GM21576 (cell line): ENCODE measurements around the gene ST6GALNAC5.
"Not testable (repeated sequence)": the region's sequence is repeated elsewhere in the genome, so short reads cannot be mapped to it uniquely, and the experiment has no call there.

Experiments
- ATAC-seq: cut with Tn5 transposase; IDR thresholded peaks from one replicate; pipeline ENCODE4 v1.9.1; 2021; ENCODE audit warnings: mild to moderate bottlenecking, moderate library complexity; ENCODE audit not compliant: unreplicated experiment

ST6GALNAC5 gene

GRCh38 chr1:76865696-76866286, 1.5 kb upstream of the ST6GALNAC5 start:
- ATAC-seq = no peak

- no peak for ATAC-seq
Observed at GRCh38 chr1:76866566-76866965, 714 bp upstream of the ST6GALNAC5 start.

DNA sequence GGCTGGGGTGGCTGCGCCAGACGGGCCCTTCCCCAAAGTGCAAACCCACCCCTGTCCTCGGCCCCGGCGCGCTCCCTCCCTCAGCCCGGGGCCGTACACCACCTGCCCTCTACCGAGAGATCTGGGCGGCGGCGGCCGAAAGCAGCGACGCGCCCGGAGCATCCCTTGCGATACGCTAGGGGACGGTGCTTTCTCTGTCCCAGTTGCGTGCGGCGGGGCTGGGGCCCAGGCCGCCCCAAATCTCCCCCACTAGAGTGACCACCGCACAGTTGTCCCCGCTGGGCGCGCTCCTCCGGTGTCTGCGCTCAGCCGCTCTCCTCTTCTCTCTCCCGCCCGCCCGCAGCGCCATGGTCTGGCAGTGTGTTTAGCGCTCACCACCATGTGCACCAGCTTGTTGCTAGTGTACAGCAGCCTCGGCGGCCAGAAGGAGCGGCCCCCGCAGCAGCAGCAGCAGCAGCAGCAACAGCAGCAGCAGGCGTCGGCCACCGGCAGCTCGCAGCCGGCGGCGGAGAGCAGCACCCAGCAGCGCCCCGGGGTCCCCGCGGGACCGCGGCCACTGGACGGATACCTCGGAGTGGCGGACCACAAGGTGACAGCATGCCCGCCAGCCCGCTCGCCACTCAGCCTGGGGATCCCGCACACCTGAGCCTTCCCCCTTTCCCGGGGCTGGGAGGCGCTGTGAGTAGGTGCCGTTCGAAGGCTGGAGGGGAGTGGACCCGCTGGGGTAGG, 1.0 kb downstream of the ST6GALNAC5 start:
- peak; percentile 54 for ATAC-seq

DNA sequence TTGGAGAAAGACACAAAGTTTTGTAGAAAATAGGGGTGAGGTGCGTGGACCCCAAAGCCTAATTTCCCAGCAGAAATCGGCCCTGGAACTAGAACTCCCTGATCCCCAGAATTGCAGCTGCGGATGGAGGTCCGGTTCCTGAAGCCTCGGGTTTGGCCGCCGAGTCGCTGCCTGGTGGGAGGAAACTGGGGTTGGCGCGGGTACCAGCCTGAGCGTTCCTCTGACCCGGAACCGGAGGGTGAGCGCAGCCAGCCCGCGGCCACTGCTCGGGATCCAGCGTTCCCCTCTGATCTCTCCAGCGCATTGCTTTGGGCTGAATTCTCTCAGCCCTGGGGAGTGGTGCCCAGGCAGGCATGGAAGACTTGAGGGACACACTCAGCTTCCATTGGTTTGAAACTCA, 1.6 kb downstream of the ST6GALNAC5 start:
- no peak for ATAC-seq

DNA sequence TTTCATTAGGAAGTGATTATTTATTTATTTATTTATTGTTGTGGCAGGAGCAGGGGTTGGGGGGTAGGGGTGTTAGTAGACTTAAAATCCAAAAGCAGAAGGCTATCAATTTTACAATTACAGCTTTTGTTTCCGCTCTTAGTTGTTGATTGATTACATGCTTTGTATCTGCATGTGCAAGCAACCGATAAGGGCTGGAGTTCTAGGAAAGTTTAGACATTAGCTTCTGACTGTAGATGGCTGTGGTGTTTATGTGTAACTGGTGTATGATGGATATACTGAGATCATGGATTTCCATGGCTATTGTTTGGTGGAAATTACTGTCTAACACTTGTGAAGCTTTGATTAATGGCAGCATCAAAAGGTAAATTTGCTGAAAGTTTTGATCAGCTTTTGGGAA, 2.8 kb downstream of the ST6GALNAC5 start:
- ATAC-seq = no peak

GRCh38 chr1:76871355-76871974, 4.2 kb downstream of the ST6GALNAC5 start:
- ATAC-seq = peak; percentile 96

GRCh38 chr1:76872944-76873343, 5.7 kb downstream of the ST6GALNAC5 start:
- ATAC-seq = no peak

DNA sequence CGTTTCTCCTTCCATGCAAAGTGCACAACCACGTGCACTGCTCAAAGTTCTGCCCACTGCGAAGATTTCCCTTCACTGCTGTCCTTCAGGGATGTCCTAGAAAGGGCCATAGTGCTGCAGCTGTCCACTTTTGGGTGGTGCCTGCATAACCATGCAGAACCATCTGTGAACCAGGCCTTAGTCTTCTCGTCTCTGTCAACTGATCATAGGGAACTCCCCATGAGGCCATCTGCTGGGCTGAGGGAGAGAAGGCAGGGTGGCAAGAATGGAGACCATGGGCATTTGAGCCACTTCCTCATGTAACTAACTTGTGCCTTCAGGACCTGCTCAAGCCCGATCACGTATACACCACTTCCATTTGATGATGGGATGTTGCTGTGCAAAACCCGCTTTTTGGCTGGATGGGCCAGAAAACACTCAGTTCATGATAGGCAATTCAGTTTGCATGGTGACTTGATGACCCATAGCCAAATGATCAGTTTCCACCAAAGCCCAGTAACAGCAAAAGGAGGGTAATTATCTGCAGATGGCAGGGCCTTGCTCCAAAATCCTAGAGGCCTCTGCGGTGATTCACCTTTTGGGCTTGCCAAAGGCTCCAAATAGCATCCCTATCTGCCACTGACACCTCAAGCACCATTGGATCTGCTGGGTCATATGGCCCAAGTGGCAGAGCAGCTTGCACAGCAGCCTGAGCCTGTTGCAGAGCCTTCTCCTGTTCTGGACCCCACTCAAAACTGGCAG, 9.5 kb downstream of the ST6GALNAC5 start:
- no peak for ATAC-seq

GRCh38 chr1:76879014-76879413, 11.7 kb downstream of the ST6GALNAC5 start:
- not testable (repeated sequence) for ATAC-seq

GRCh38 chr1:76881762-76882161, 14.5 kb downstream of the ST6GALNAC5 start:
- ATAC-seq = no peak

DNA sequence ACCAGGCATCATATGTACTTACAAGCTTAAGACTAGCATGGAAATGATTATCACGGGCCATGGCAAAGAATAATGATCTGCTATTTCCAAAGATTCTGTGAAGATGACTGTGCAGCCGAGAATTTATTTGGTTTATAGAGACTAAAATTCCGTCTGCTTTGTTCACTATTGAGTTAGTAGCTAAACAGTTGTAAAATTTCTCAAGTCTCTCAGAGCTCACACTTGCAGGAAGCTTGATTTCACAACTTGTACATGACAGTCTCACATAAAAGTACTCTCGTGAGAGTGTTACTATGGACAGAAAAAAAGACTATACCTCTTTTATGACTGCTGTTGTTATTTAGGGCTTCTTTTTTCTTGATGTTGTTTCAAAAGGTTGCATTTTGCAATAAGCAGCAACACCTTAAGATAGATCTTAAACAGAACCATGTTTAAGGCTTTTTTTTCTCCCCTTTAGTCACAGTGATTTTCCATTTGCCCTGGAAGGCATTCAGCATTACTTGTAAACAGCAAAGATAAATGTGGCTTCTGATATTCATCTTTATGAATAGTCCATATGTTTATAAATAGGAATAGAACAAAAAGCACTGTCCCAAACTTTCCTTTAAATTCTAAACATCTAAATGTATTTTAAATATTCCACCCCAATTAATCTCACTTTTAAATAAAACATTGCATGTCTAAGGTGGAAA, 24.8 kb downstream of the ST6GALNAC5 start:
- no peak for ATAC-seq

GRCh38 chr1:76892675-76893074, 25.4 kb downstream of the ST6GALNAC5 start:
- no peak for ATAC-seq

DNA sequence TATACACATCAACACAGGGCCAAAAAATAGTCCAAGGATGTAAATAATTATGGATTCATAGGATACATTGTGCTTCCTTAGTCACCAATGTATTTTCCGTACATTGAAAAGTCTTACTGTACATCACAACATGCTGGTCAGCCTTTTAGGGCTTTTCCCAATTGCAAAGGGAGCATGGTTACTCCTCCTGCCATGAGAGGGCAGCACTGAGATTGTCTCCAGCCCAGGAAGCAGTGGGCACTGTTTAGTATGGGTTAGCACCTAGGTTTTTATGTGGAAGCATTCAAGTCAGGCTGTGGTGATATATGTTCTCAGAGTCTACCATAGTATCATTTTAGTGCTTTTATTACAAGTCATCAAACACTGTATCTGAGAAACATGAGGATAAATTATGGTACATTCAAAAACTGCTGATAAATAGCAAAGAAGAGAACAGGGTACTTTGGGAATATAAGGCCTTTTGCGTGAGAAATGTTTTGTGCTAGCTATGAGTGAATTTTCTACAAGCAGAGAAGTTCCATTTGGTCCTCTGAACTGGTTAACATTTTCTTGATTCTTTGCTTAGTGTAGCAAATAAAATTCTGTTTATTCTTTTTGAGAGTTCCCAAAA, 34.0 kb downstream of the ST6GALNAC5 start:
- peak; percentile 96 for ATAC-seq

DNA sequence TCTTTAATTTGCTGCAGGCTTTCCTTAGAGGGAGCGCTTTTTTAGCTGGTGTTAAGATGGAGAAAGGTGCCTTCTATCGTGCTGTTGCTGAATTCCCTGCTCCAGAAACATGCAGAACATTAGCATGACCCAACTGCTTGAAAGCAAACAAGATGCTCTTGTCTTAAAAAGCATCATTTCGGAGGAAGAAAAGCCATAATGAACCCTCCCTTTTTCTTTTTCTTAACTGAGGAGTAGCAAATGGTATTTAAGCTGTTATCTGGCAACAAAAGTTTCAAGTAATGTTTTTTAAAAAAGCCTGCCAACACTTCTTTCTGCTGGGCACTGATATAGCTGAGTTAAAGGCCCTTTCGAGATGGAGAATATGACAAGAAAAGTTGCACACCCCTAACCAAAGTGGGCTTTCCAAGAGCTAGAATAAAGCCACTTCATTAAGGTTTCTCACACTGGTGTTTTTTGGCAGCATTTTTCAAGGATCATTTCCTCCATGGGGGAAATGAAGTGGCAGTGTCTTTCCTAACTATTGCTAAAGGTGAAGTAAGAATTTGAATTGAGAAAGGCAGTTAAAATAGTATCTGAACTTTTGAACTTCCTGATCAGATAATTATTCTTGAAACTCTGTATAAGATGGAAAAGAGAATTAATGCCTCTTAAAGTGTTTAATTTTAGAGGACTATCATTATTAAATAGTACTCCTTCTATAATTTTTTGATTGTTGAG, 38.8 kb downstream of the ST6GALNAC5 start:
- no peak for ATAC-seq

GRCh38 chr1:76909311-76909710, 42.0 kb downstream of the ST6GALNAC5 start:
- ATAC-seq = no peak

GRCh38 chr1:76919085-76919484, 51.8 kb downstream of the ST6GALNAC5 start:
- no peak for ATAC-seq

- ATAC-seq = no peak
Observed at GRCh38 chr1:76921590-76921989, 54.3 kb downstream of the ST6GALNAC5 start.

DNA sequence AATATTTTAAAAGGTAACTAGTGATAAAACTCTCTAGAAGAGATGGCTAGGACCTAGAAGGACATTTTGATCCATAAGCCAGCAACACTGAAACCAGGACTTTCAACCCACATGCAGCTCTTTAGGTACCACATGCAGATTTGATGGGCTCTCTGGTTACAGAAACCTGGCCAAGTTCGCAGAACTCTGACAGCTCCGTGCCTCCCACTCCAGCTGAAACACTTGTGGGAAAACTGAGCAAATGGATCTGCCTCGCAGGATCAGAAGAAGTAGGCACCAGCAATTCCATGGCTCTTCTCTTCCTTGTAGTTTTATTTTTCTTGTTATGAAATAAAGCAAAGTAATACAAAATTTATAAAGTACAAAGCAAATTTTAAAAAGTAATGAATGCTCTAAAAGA, 58.5 kb downstream of the ST6GALNAC5 start:
- ATAC-seq = no peak

DNA sequence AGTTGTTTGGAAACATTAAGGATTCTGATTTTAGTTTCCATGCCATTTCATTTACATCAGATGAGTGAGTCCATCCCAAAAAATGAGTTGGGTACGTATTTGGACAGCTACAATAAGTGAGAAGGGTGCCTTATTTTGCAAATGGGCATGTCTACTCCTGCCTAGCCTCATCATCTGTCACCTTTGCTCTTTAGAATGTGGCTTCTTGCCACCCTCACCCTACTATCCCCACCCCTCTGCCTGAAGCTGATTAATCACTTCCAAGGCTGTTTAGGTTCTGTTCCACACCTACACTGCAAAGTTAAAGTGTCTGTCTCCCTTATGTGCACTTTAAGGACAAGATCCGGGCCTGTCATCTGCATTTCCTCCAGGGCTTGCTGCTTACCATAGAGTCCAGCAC, 61.2 kb downstream of the ST6GALNAC5 start:
- ATAC-seq = no peak

GRCh38 chr1:76929136-76929535, 61.9 kb downstream of the ST6GALNAC5 start:
- no peak for ATAC-seq
